Left hindlimb (tissue), 1 donor: Measurements from ENCODE around the gene CACNA1C.
"Not testable (repeated sequence)": the region's sequence is repeated elsewhere in the genome, so short reads cannot be mapped to it uniquely, and the experiment has no call there.

Source experiments
- DNase-seq: peaks from one replicate; pipeline ENCODE4 v3.0.0-alpha.2; 2018

Gene CACNA1C

GRCh38 chr12:2076728-2077127 lies 23.9 kb downstream of the CACNA1C start:
- no peak for DNase-seq

GRCh38 chr12:2080604-2081003 lies 27.8 kb downstream of the CACNA1C start:
- DNase-seq: no peak

- no peak for DNase-seq
These were observed 29.5 kb downstream of the CACNA1C start for GRCh38 chr12:2082321-2082720.

- no peak for DNase-seq
These were observed 30.2 kb downstream of the CACNA1C start for GRCh38 chr12:2083008-2083407.

GRCh38 chr12:2083561-2083960 lies 30.8 kb downstream of the CACNA1C start:
- DNase-seq: no peak

- no peak for DNase-seq
These were observed 31.9 kb downstream of the CACNA1C start for GRCh38 chr12:2084553-2085296.

GRCh38 chr12:2092354-2092753 lies 39.6 kb downstream of the CACNA1C start:
- no peak for DNase-seq

GRCh38 chr12:2092890-2093289 lies 40.1 kb downstream of the CACNA1C start:
- no peak for DNase-seq

- no peak for DNase-seq
These were observed 41.8 kb downstream of the CACNA1C start for GRCh38 chr12:2094597-2094996.

- DNase-seq: no peak
These were observed 43.1 kb downstream of the CACNA1C start for GRCh38 chr12:2095878-2096277.

- no peak for DNase-seq
These were observed 44.8 kb downstream of the CACNA1C start for GRCh38 chr12:2097617-2098016.

- DNase-seq: no peak
These were observed 46.1 kb downstream of the CACNA1C start for GRCh38 chr12:2098852-2099251.

- DNase-seq: no peak
These were observed 46.8 kb downstream of the CACNA1C start for GRCh38 chr12:2099595-2099994.

GRCh38 chr12:2101359-2101758 lies 48.6 kb downstream of the CACNA1C start:
- DNase-seq: no peak

- DNase-seq: no peak
These were observed 49.0 kb downstream of the CACNA1C start for GRCh38 chr12:2101771-2102170.

- not testable (repeated sequence) for DNase-seq
These were observed 49.9 kb downstream of the CACNA1C start for GRCh38 chr12:2102736-2103135.

- DNase-seq: not testable (repeated sequence)
These were observed 52.6 kb downstream of the CACNA1C start for GRCh38 chr12:2105387-2105786.

- DNase-seq: no peak
These were observed 55.4 kb downstream of the CACNA1C start for GRCh38 chr12:2108166-2108565.

GRCh38 chr12:2108975-2109671 lies 56.3 kb downstream of the CACNA1C start:
- DNase-seq: no peak

- no peak for DNase-seq
These were observed 57.3 kb downstream of the CACNA1C start for GRCh38 chr12:2110127-2110526.

- DNase-seq: no peak
These were observed 58.2 kb downstream of the CACNA1C start for GRCh38 chr12:2110849-2111566.

GRCh38 chr12:2111826-2112225 lies 59.0 kb downstream of the CACNA1C start:
- DNase-seq: no peak

GRCh38 chr12:2112401-2112800 lies 59.6 kb downstream of the CACNA1C start:
- DNase-seq: no peak
